NCI-H345 treated with DMSO at 0.1 percent for 48 hours (cell line): Measurements from ENCODE around the gene CA4.

Experiments used
- DNase-seq: peaks from one replicate; lab custom pipeline; 2025; ENCODE audit not compliant: unreplicated experiment; lab: John Stamatoyannopoulos, UW

CA4 gene

GRCh38 chr17:60129164-60129563, 20.6 kb upstream of the CA4 start:
- no peak for DNase-seq

- no peak for DNase-seq
Observed at GRCh38 chr17:60130466-60130865, 19.3 kb upstream of the CA4 start.

GRCh38 chr17:60134396-60135150, 15.2 kb upstream of the CA4 start:
- no peak for DNase-seq

GRCh38 chr17:60135151-60135950, 14.4 kb upstream of the CA4 start:
- DNase-seq, result peak; percentile 69

GRCh38 chr17:60135951-60136666, 13.7 kb upstream of the CA4 start:
- no peak for DNase-seq

GRCh38 chr17:60137731-60138130, 12.0 kb upstream of the CA4 start:
- DNase-seq, result no peak

- DNase-seq, result no peak
Observed at GRCh38 chr17:60138769-60139437, 10.9 kb upstream of the CA4 start.

- no peak for DNase-seq
Observed at GRCh38 chr17:60139438-60140285, 10.1 kb upstream of the CA4 start.

GRCh38 chr17:60141111-60142018, 8.4 kb upstream of the CA4 start:
- DNase-seq, result no peak

- peak; percentile 63 for DNase-seq
Observed at GRCh38 chr17:60142872-60143499, 6.8 kb upstream of the CA4 start.

GRCh38 chr17:60145006-60145935, 4.5 kb upstream of the CA4 start:
- no peak for DNase-seq

- DNase-seq, result no peak
Observed at GRCh38 chr17:60146206-60146605, 3.6 kb upstream of the CA4 start.

GRCh38 chr17:60147553-60148223, 2.1 kb upstream of the CA4 start:
- DNase-seq, result no peak

GRCh38 chr17:60148373-60148772, 1.4 kb upstream of the CA4 start:
- DNase-seq, result no peak

GRCh38 chr17:60151355-60151754, 1.6 kb downstream of the CA4 start:
- DNase-seq, result no peak

GRCh38 chr17:60153606-60154390, 4.0 kb downstream of the CA4 start:
- DNase-seq, result no peak
